Body of pancreas (tissue), 4 donors: ENCODE measurements around the gene UBTD1. TPM values are rescaled to one million over a fixed set of nuclear protein-coding genes. Genes with fewer than 3 reads are reported as not detected.

Source experiments
- ATAC-seq: fragments of 150-250 bp; one replicate; pipeline ENCODE4 v1.9.1; 2016
- DNase-seq, 4 donors: peaks; one replicate each; pipeline ENCODE4 v3.0.0-alpha.2; 2019
- H3K27ac ChIP-seq, 4 donors: fragments of 200-600 bp; sonication (generic); 1 replicate in 3 of 4; 2 replicates in 1 of 4; pipeline versions ENCODE4 v1.5.1 to v1.6.1; 2016 to 2019; ENCODE audit warnings: mild to moderate bottlenecking in 1 of 4, mixed read lengths in 1 of 4, moderate library complexity in 1 of 4
- H3K27me3 ChIP-seq, 2 donors: fragments of 200-600 bp; sonication (generic); one replicate each; pipeline ENCODE4 v1.6.0; 2016; ENCODE audit warnings: mild to moderate bottlenecking in 1 of 2
- H3K36me3 ChIP-seq, 2 donors: fragments of 200-600 bp; sonication (generic); replicated peaks in 1 of 2; 2 replicates each; pipeline ENCODE4 v1.5.1; 2016; ENCODE audit warnings: low read depth in 2 of 2; ENCODE audit not compliant: insufficient read depth in 1 of 2
- H3K4me1 ChIP-seq: fragments of 200-600 bp; sonication (generic); one replicate; pipeline ENCODE4 v1.6.0; 2016
- H3K4me3 ChIP-seq, 2 donors: fragments of 200-600 bp; sonication (generic); 1 replicate in 1 of 2; 2 replicates in 1 of 2; pipeline ENCODE4 v1.5.1; 2016 to 2019
- H3K9me3 ChIP-seq, 3 donors: fragments of 200-600 bp; sonication (generic); 1 replicate in 2 of 3; 2 replicates in 1 of 3; pipeline ENCODE4 v1.5.1; 2016
- CTCF ChIP-seq, 7 experiments: fragments of 450-650 bp in 4 of 7; fragments of 200-600 bp in 3 of 7; sonication (generic) in 3 of 7; IDR thresholded peaks; one replicate each; pipeline ENCODE4 v1.5.1; 2016 to 2019; ENCODE audit warnings: antibody characterized with exemption in 7 of 7
- POLR2A ChIP-seq, 3 donors: fragments of 450-650 bp; IDR thresholded peaks; one replicate each; pipeline ENCODE4 v1.6.1; 2016; ENCODE audit warnings: antibody characterized with exemption in 3 of 3, mild to moderate bottlenecking in 2 of 3
- WGBS, 2 donors: methylation state at CpG; one replicate each; pipeline ENCODE4 v1.1.5; 2017; 5-methylcytosine and 5-hydroxymethylcytosine counted together
- intact Hi-C: fragments of 100-400 bp; cut with DNase I; formaldehyde crosslinking; loops from one replicate; pipeline ENCODE4 v1.15.1; 2023
- total RNA-seq, 2 donors: library from RNA; depleted of rRNA; stranded (reverse); fragments of >200 nt; gene quantifications; one replicate each; pipeline ENCODE4 v1.1.0, GENCODE V29; 2016

UBTD1 gene
- total RNA-seq, 2 donors from 2014 or later: 9.1 to 33.9 TPM

DNA sequence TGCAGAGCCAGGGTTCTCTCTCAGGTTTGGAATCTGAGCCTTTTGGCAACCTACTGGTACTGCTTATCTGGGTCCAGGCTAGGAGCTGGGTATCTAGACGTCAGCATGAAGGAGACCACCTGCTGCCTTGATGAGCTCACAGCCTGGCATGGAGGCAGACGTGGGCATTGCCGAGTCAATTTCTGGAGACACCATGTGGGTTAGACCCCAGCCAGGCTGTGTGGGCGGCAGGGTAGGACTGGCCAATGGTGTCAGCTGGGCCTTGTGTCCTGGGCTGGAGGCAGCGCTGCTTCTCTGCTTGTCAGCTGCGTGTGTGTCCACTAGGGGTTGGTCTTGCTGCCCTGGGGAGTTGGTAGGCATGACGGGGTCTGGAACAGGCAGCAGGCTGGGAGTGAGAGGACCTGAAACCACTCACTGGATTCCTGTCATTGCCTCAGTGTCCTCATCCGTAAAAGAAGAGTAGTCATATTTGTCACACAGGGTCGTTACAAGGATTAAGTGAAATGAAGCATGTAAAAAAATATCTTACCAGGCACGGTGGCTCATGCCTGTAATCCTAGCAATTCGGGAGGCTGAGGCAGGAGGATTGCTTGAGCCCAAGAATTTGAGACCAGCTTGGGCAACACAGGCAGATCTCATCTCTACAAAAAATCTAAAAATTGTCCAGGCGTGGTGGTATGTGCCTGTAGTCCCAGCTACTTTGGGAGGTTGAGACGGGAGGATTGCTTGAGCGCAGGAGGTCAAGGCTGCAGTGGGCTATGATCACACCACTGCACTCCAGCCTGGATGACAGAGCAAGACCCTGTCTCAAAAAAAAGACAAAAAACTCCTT, 42.2 kb downstream of the UBTD1 start:
- no peak for TF ChIP-seq CTCF (IDR thresholded peaks at IDR 0.05)
- Histone ChIP-seq H3K36me3 (no peaks in the 10 kb centered on the region), H3K4me3 (no peak overlapping the region), H3K9me3 (no peaks in the 10 kb centered on the region), H3K27ac (no peak overlapping the region), H3K27me3 (no peaks in the 10 kb centered on the region), H3K4me1 (no peaks in the 10 kb centered on the region)
- DNase-seq (no peak), ATAC-seq (no peak)
- intact Hi-C loops: no loop called here
- 84 to 85% methylated on average over 8 to 14 of the region's 14 CpGs for WGBS, 2 donors

DNA sequence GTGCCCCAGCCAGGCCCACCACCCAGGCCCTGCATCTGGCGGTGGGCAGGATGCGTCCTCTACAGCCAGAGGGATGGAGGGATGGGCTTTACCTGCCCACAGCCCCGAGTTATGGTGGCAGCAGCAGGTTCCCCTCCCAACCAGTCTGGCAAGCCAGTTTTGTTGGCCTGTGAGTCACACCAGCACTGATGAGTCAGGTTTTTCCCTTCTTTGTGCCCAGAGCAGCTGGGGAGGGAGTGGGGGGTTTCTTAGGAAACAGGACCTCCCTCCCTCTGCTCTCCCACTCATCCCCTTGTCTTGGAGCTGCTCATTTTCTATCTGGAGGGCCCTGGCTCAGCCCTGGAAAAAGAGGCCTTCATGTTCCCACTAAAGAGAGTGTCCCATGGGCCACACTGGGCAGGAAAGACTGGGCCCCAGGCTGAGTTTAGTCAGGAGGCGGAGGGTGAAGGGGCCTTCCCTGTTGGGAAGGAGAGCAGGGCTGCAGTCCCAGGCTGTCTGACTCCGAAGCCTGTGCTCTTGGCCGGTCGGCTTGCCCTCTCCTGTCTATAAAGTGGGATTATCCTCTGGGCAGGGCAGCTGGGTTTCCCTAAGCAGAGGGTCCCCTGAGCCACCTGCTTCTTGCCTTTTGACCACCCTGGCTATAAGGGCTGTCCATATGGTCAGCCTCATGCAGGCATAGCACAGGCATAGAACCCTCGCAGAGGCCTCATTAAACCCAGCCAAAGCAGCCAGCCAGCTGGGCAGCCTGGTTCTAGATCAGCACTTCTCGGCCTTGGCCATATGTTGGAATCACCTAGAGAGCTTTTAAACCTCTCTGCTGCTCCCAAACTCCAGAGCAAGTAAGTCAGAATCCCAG, 43.7 kb downstream of the UBTD1 start:
- intact Hi-C loops: no loop called here
- H3K36me3 ChIP-seq: no peaks in the 10 kb centered on the region
- H3K4me3 ChIP-seq: no peak overlapping the region
- DNase-seq (peak; percentile 25 to 68 (median 48)), ATAC-seq (peak; percentile 62)
- WGBS, 2 donors: 80 to 83% methylated on average over 1 to 9 of the region's 9 CpGs
- H3K27me3 ChIP-seq: no peaks in the 10 kb centered on the region
- TF ChIP-seq CTCF (IDR thresholded peaks at IDR 0.05) (no peak), POLR2A (IDR thresholded peaks at IDR 0.05) (no peak)
- H3K9me3 ChIP-seq: no peaks in the 10 kb centered on the region
- H3K4me1 ChIP-seq: no peaks in the 10 kb centered on the region
- peak overlapping the region; percentile 44 to 70 (median 55) for H3K27ac ChIP-seq

- ATAC-seq: peak; percentile 74
- no peaks in the 10 kb centered on the region for H3K4me1 ChIP-seq
Observed at GRCh38 chr10:97543025-97543546, 44.4 kb downstream of the UBTD1 start.

More at GRCh38 chr10:97543025-97543546, 44.4 kb downstream of the UBTD1 start:
- H3K27ac ChIP-seq: peak overlapping the region; percentile 44 to 70 (median 55)
- 69 to 79% methylated on average over 10 of the region's 10 CpGs for WGBS, 2 donors
- DNase-seq: peak; percentile 33 to 76 (median 52)
- TF ChIP-seq POLR2A (IDR thresholded peaks at IDR 0.05) (no peak), CTCF (IDR thresholded peaks at IDR 0.05) (no peak)
- no peaks in the 10 kb centered on the region for H3K9me3 ChIP-seq
- H3K4me3 ChIP-seq: no peak overlapping the region
- H3K36me3 ChIP-seq: no peaks in the 10 kb centered on the region
- intact Hi-C loops: no loop called here
- H3K27me3 ChIP-seq: no peaks in the 10 kb centered on the region
